Measurements from ENCODE around the gene SLC8A1. TPM values are rescaled to one million over a fixed set of nuclear protein-coding genes. Genes with fewer than 3 reads are reported as not detected.

The SLC8A1 gene
- total and polyA plus RNA-seq, 12 donors, result 0.54 to 128 (median 18.5) TPM

GRCh38 chr2:40304340-40304739 lies 147.6 kb downstream of the SLC8A1 start:
- WGBS, 4 donors, result 84 to 99% (median 95%) methylated on average over 8 of the region's 8 CpGs

GRCh38 chr2:40303746-40304145 lies 148.1 kb downstream of the SLC8A1 start:
- intact Hi-C loops (cut with DNase I), result no loop called here
- Histone ChIP-seq H3K27me3 (no peaks in the 10 kb centered on the region), H3K4me3 (no peak overlapping the region), H3K36me3 (replicated peaks in 1 of 2) (no peaks in the 10 kb centered on the region), H3K27ac (no peak overlapping the region), H3K9me3 (replicated peaks in 1 of 3) (no peaks in the 10 kb centered on the region), H3K4me1 (replicated peaks in 1 of 2) (peaks cover 0 to 5% of the 10 kb centered on the region in 2 donors)
- WGBS, 4 donors, result 44 to 59% (median 54%) methylated on average over 4 of the region's 4 CpGs
- TF ChIP-seq POLR2A (IDR thresholded peaks at IDR 0.05) (no peak), CTCF (IDR thresholded peaks at IDR 0.05) (no peak)
- peak in 1 of 7 donors; percentile 41 for DNase-seq

More at GRCh38 chr2:40304340-40304739, 147.6 kb downstream of the SLC8A1 start:
- Histone ChIP-seq H3K27ac (no peak overlapping the region), H3K4me1 (replicated peaks in 1 of 2) (peaks cover 0 to 5% of the 10 kb centered on the region in 2 donors), H3K9me3 (replicated peaks in 1 of 3) (no peaks in the 10 kb centered on the region), H3K36me3 (replicated peaks in 1 of 2) (no peaks in the 10 kb centered on the region), H3K27me3 (no peaks in the 10 kb centered on the region), H3K4me3 (no peak overlapping the region)
- TF ChIP-seq CTCF (IDR thresholded peaks at IDR 0.05) (no peak), POLR2A (IDR thresholded peaks at IDR 0.05) (no peak)
- no peak for DNase-seq
- intact Hi-C loops (cut with DNase I), result no loop called here

- 84 to 98% (median 92%) methylated on average over 2 of the region's 2 CpGs for WGBS, 4 donors
- intact Hi-C loops (cut with DNase I), result no loop called here
- no peak for TF ChIP-seq CTCF (IDR thresholded peaks at IDR 0.05)
- TF ChIP-seq POLR2A (IDR thresholded peaks at IDR 0.05), result no peak
Observed at GRCh38 chr2:40302751-40303325, 149.1 kb downstream of the SLC8A1 start.

GRCh38 chr2:40300391-40300790 lies 151.5 kb downstream of the SLC8A1 start:
- intact Hi-C loops (cut with DNase I), result no loop called here
- H3K27me3 ChIP-seq, result no peaks in the 10 kb centered on the region
- no peak for DNase-seq
- 79 to 93% (median 88%) methylated on average over 6 of the region's 6 CpGs for WGBS, 4 donors
- H3K27ac ChIP-seq, result no peak overlapping the region
- TF ChIP-seq CTCF (IDR thresholded peaks at IDR 0.05) (no peak), POLR2A (IDR thresholded peaks at IDR 0.05) (no peak)
- no peaks in the 10 kb centered on the region for H3K9me3 ChIP-seq (replicated peaks in 1 of 3)
- no peaks in the 10 kb centered on the region for H3K36me3 ChIP-seq (replicated peaks in 1 of 2)
- H3K4me1 ChIP-seq (replicated peaks in 1 of 2), result peaks cover 0 to 5% of the 10 kb centered on the region in 2 donors
- no peak overlapping the region for H3K4me3 ChIP-seq

More at GRCh38 chr2:40302751-40303325, 149.1 kb downstream of the SLC8A1 start:
- Histone ChIP-seq H3K9me3 (replicated peaks in 1 of 3) (no peaks in the 10 kb centered on the region), H3K27ac (no peak overlapping the region), H3K36me3 (replicated peaks in 1 of 2) (no peaks in the 10 kb centered on the region), H3K27me3 (no peaks in the 10 kb centered on the region), H3K4me1 (replicated peaks in 1 of 2) (peaks cover 0 to 5% of the 10 kb centered on the region in 2 donors), H3K4me3 (no peak overlapping the region)
- no peak for DNase-seq

Data from adrenal gland (tissue), 12 donors.